HG02943 (cell line): Measurements from ENCODE around the gene LRTM2.

ENCODE experiments used
- ATAC-seq: cut with Tn5 transposase; IDR thresholded peaks from one replicate; pipeline ENCODE4 v1.9.1; 2021; ENCODE audit warnings: mild to moderate bottlenecking, low read depth, moderate library complexity; ENCODE audit not compliant: unreplicated experiment

Gene LRTM2

GRCh38 chr12:1857086-1857485 is 36.7 kb downstream of the LRTM2 start:
- ATAC-seq: no peak

- no peak for ATAC-seq
Observed at GRCh38 chr12:1857821-1858220, 37.5 kb downstream of the LRTM2 start.

- ATAC-seq: no peak
Observed at GRCh38 chr12:1858456-1858855, 38.1 kb downstream of the LRTM2 start.

- ATAC-seq: no peak
Observed at GRCh38 chr12:1859643-1860042, 39.3 kb downstream of the LRTM2 start.

GRCh38 chr12:1862973-1863372 is 42.6 kb downstream of the LRTM2 start:
- ATAC-seq: no peak

GRCh38 chr12:1863823-1864222 is 43.5 kb downstream of the LRTM2 start:
- ATAC-seq: no peak

GRCh38 chr12:1864456-1864855 is 44.1 kb downstream of the LRTM2 start:
- no peak for ATAC-seq

- ATAC-seq: no peak
Observed at GRCh38 chr12:1864867-1865266, 44.5 kb downstream of the LRTM2 start.

GRCh38 chr12:1865284-1865866 is 45.0 kb downstream of the LRTM2 start:
- no peak for ATAC-seq

- ATAC-seq: no peak
Observed at GRCh38 chr12:1869145-1869544, 48.8 kb downstream of the LRTM2 start.

GRCh38 chr12:1870086-1870485 is 49.7 kb downstream of the LRTM2 start:
- no peak for ATAC-seq

- no peak for ATAC-seq
Observed at GRCh38 chr12:1870998-1871917, 50.9 kb downstream of the LRTM2 start.

GRCh38 chr12:1872001-1872400 is 51.6 kb downstream of the LRTM2 start:
- no peak for ATAC-seq

- ATAC-seq: no peak
Observed at GRCh38 chr12:1872448-1872847, 52.1 kb downstream of the LRTM2 start.

- ATAC-seq: no peak
Observed at GRCh38 chr12:1873531-1874510, 53.5 kb downstream of the LRTM2 start.

- no peak for ATAC-seq
Observed at GRCh38 chr12:1875608-1876007, 55.2 kb downstream of the LRTM2 start.

- no peak for ATAC-seq
Observed at GRCh38 chr12:1876086-1876485, 55.7 kb downstream of the LRTM2 start.

GRCh38 chr12:1877169-1877878 is 57.0 kb downstream of the LRTM2 start:
- no peak for ATAC-seq

- no peak for ATAC-seq
Observed at GRCh38 chr12:1878214-1878613, 57.8 kb downstream of the LRTM2 start.

GRCh38 chr12:1878695-1879094 is 58.3 kb downstream of the LRTM2 start:
- no peak for ATAC-seq
